Psoas muscle (tissue), 8 donors: Measurements from ENCODE around the gene CACNB1. TPM values are rescaled to one million over a fixed set of nuclear protein-coding genes. Genes with fewer than 3 reads are reported as not detected.

Experiments
- ATAC-seq, 4 donors: fragments of 200-7000 bp; cut with Tn5 transposase; one replicate each; pipeline ENCODE4 v1.9.1; 2020; ENCODE audit warnings: moderate library complexity in 3 of 4, mild to moderate bottlenecking in 2 of 4
- DNase-seq, 2 donors: peaks; one replicate each; pipeline ENCODE4 v3.0.0-alpha.2; 2020
- H3K27ac ChIP-seq: fragments of 200-600 bp; one replicate; pipeline ENCODE4 v1.8.0; 2022
- H3K27me3 ChIP-seq, 3 donors: fragments of 200-600 bp in 1 of 3; one replicate each; pipeline versions ENCODE4 v1.6.1 to v1.8.0; 2013 to 2022; ENCODE audit warnings: low read length in 2 of 3, mild to moderate bottlenecking in 2 of 3, moderate library complexity in 1 of 3; ENCODE audit not compliant: insufficient read depth in 3 of 3
- H3K36me3 ChIP-seq, 2 donors: fragments of 200-600 bp in 1 of 2; one replicate each; pipeline versions ENCODE4 v1.6.1 to v1.8.0; 2013 to 2022; ENCODE audit warnings: low read depth in 1 of 2, mild to moderate bottlenecking in 1 of 2, moderate library complexity in 1 of 2; ENCODE audit not compliant: insufficient read depth in 1 of 2
- H3K4me1 ChIP-seq: fragments of 200-600 bp; one replicate; pipeline ENCODE4 v1.8.0; 2022
- H3K4me3 ChIP-seq: fragments of 200-600 bp; one replicate; pipeline ENCODE4 v1.8.0; 2022; ENCODE audit warnings: mild to moderate bottlenecking
- H3K9me3 ChIP-seq: fragments of 200-600 bp; one replicate; pipeline ENCODE4 v1.8.0; 2022
- CTCF ChIP-seq: fragments of 200-600 bp; IDR thresholded peaks from one replicate; pipeline ENCODE4 v1.8.0; 2022; ENCODE audit warnings: antibody characterized with exemption
- WGBS, 3 donors: extraction: QIAGEN DNeasy Blood & Tissue Kit; methylation state at CpG; one replicate each; pipeline versions ENCODE4 v1.1.6 to v1.1.7; 2013; 5-methylcytosine and 5-hydroxymethylcytosine counted together
- intact Hi-C, 2 donors: fragments of 100-400 bp; cut with DNase I; formaldehyde crosslinking; loops; one replicate each; pipeline versions ENCODE4 v1.11.0 to v1.14.2; 2022
- polyA plus RNA-seq, 3 donors: library from polyadenylated mRNA; stranded (reverse); fragments of 200-250 nt; gene quantifications; one replicate each; pipeline ENCODE4 v1.2.3, GENCODE V29; 2013
- total RNA-seq, 4 donors: library from RNA; stranded (reverse); fragmentation: NEBNext Ultra II Directional in 2 of 4; extraction: Animal tissue kit (Norgen Biotek cat#: 25700) in 2 of 4; gene quantifications; one replicate each; pipeline versions ENCODE4 v1.2.1 to v1.2.4, GENCODE V29; 2021 to 2023
- donor health status: healthy with polysubstance abuse.
- donor health status: DM: no; HTN: no; CAD: no; lungs with moderate emphysema.
- donor health status: Bipolar disorder and iron deficiency.
- donor health status: healthy.
- donor health status: DM: yes; HTN: yes; CAD: no.
- donor health status: DM: no; HTN: no; CAD: no.
- donor health status: DM: no; HTN: no; CAD: no.
- donor health status: DM: yes; HTN: yes; CAD: no.

Gene CACNB1
- total and polyA plus RNA-seq, 7 donors, result 88.2 to 274 (median 209) TPM

GRCh38 chr17:39237586-39237985, 40.1 kb upstream of the CACNB1 start:
- intact Hi-C loops, result loop anchor here in 1 of 2 donors (10.0 kb wide), 1 partner anchor 73 kb away; the partner anchor contains the start of gene ARL5C
- H3K9me3 ChIP-seq, result no peaks in the 10 kb centered on the region
- TF ChIP-seq CTCF, result no peak
- H3K27ac ChIP-seq, result no peak overlapping the region
- H3K27me3 ChIP-seq, result no peaks in the 10 kb centered on the region
- H3K4me1 ChIP-seq, result peaks cover 7% of the 10 kb centered on the region
- DNase-seq, result no peak
- peak in 1 of 4 donors; percentile 33 for ATAC-seq
- H3K4me3 ChIP-seq, result no peak overlapping the region
- 81 to 90% (median 88%) methylated on average over 7 of the region's 7 CpGs for WGBS, 3 donors
- H3K36me3 ChIP-seq, result no peaks in the 10 kb centered on the region

DNA sequence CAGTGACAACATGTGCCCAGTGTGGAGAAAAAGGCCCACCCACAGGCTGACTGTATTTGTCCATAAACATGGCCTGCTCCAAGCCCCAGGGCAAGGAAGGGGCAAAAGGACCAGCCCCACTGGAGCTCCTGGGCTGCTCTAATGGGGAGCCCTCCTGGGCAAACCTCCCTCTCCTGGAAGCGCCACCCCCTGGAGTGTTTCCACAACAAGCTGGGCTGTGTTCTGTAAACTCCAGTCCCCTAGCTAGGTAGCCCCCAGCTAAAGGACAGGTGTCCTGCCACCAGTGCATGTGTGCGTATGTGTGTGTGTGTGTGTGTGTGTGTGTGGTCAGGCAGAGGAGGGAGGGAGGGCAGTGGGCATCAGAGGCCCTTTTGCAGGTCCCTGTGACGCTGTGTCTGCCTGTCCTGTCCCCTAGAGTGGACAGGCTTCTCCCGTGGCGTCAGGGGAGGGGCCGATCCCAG, 39.5 kb upstream of the CACNB1 start:
- Histone ChIP-seq H3K27me3 (no peaks in the 10 kb centered on the region), H3K9me3 (no peaks in the 10 kb centered on the region), H3K27ac (no peak overlapping the region), H3K4me1 (peaks cover 8% of the 10 kb centered on the region), H3K36me3 (no peaks in the 10 kb centered on the region), H3K4me3 (no peak overlapping the region)
- DNase-seq, result no peak
- ATAC-seq, result no peak
- WGBS, 3 donors, result 83 to 86% (median 83%) methylated on average over 4 to 6 of the region's 6 CpGs
- TF ChIP-seq CTCF, result no peak
- intact Hi-C loops, result loop anchor here in 1 of 2 donors (10.0 kb wide), 1 partner anchor 72 kb away; the partner anchor contains the start of gene ARL5C

DNA sequence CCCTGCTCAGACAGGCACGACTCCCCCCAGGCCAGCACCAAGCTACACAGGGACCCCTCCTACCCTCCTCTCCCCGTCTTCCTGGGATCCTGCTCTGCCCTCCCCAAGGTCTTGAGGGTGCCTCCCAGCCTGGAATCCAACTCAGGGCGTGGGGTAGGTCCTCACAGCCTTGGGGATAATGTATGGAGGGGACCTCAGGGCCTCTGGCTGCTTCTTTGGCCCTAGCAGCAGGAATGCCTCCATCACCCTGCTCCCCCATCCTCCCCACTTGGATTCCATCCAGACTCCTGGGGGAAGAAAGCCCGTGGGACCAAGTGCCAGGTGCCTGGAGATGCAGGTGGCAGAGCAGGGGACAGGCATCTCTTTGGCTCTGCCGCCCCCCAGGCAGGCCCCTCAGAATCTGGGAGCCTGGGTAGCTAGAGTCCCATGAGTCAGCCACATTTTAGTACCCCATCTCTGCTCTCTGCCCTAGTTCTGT, 39.0 kb upstream of the CACNB1 start:
- no peak overlapping the region for H3K4me3 ChIP-seq
- H3K4me1 ChIP-seq, result peaks cover 13% of the 10 kb centered on the region
- no peak overlapping the region for H3K27ac ChIP-seq
- peaks cover 0 to 3% (median 0%) of the 10 kb centered on the region in 3 donors for H3K27me3 ChIP-seq
- no peaks in the 10 kb centered on the region for H3K36me3 ChIP-seq
- WGBS, 3 donors, result 55 to 61% (median 60%) methylated on average over 5 of the region's 5 CpGs
- no peak for TF ChIP-seq CTCF
- no peaks in the 10 kb centered on the region for H3K9me3 ChIP-seq
- intact Hi-C loops, result loop anchor here in 1 of 2 donors (10.0 kb wide), 1 partner anchor 72 kb away; the partner anchor contains the start of gene ARL5C
- ATAC-seq (no peak), DNase-seq (no peak)

DNA sequence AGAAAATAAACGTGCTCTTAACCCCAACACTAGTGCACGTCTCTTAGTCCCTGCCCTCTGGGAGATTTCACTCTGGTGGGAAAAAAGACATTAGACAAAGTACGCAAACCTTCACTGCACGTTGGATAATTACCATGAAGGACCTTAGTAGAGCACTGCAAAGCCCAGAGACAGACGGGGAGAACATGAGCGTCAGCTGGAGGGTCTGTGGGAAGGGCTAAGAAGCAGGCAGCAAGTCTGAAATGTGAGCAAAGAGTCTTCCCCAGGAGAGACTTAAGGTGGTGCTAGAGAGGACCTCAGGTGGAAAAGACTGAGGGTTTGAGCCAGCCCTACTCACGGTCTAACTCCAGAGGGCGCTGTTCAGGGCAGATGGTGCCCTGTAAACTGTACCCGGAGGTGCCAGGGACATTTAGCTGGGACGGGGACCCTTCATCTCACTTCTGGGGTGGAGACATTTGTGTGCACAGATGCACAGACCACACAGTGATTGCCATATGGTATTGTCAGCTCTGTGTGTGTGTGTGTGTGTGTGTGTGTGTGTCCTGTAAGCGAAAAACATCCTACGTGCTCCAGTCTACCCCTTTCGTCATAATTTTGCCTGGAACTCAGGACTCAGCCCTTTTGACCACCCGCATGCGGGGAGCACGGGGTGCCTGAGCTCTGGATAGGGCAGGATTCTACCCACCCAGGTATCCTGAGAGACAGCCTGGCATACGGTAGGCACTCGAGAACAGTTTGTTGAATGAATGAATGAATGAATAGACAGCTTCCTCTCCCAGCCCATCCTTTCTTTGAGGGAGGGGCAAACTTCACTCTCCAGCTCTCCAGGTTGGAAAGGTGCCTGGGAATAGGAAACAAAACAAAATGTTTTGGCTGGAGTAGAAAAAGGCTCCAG, 38.3 kb upstream of the CACNB1 start:
- no peak overlapping the region for H3K4me3 ChIP-seq
- H3K4me1 ChIP-seq, result peaks cover 15% of the 10 kb centered on the region
- peak; percentile 55 to 78 (median 64) for ATAC-seq
- H3K36me3 ChIP-seq, result no peaks in the 10 kb centered on the region
- intact Hi-C loops, result loop anchor here in 1 of 2 donors (10.0 kb wide), 1 partner anchor 71 kb away; the partner anchor contains the start of gene ARL5C
- TF ChIP-seq CTCF, result peak; percentile 47
- DNase-seq, result no peak
- no peaks in the 10 kb centered on the region for H3K9me3 ChIP-seq
- H3K27ac ChIP-seq, result no peak overlapping the region
- 31 to 32% (median 32%) methylated on average over 18 of the region's 18 CpGs for WGBS, 3 donors
- peaks cover 0 to 4% (median 0%) of the 10 kb centered on the region in 3 donors for H3K27me3 ChIP-seq
